T-cell (primary cell): ENCODE measurements around the gene NCLN. TPM values are rescaled to one million over a fixed set of nuclear protein-coding genes. Genes with fewer than 3 reads are reported as not detected.

Experiments
- ATAC-seq, 4 experiments: fragments of 200-7000 bp in 3 of 4; fragments of 150-1000 bp in 1 of 4; cut with Tn5 transposase; replicated peaks in 1 of 4; 1 replicate in 3 of 4; 2 replicates in 1 of 4; pipeline ENCODE4 v1.10.0; 2021; ENCODE audit warnings: moderate library complexity in 3 of 4, mild to moderate bottlenecking in 2 of 4, moderate number of reproducible peaks in 1 of 4
- CTCF ChIA-PET, 2 donors: fragments of 300-600 bp; sonication (Branson Sonifier 250); formaldehyde crosslinking; loops; one replicate each; lab custom pipeline; 2022; ENCODE audit warnings: antibody characterized with exemption in 2 of 2; lab: Charles Lee
- POLR2A ChIA-PET, 2 donors: fragments of 300-600 bp; sonication (Branson Sonifier 250); formaldehyde crosslinking; loops; one replicate each; lab custom pipeline; 2022; ENCODE audit warnings: antibody characterized with exemption in 2 of 2; lab: Charles Lee
- DNase-seq, 35 experiments: peaks; one replicate each; pipeline versions ENCODE4 v3.0.0 to v3.0.0-alpha.2; 2013 to 2023
- H3K27ac ChIP-seq: one replicate; pipeline ENCODE4 v1.5.1; 2013; ENCODE audit warnings: low read length
- H3K27me3 ChIP-seq, 2 experiments: replicated peaks in 1 of 2; 1 replicate in 1 of 2; 2 replicates in 1 of 2; pipeline versions ENCODE4 v1.6.1 to v1.7.0; 2013; ENCODE audit warnings: low read length in 1 of 2, mixed read lengths in 1 of 2; ENCODE audit not compliant: control insufficient read depth in 2 of 2, insufficient read depth in 2 of 2; ENCODE audit errors: extremely low read depth in 1 of 2
- H3K36me3 ChIP-seq, 2 donors: 1 replicate in 1 of 2; 2 replicates in 1 of 2; pipeline versions ENCODE4 v1.6.1 to v1.7.0; 2013; ENCODE audit warnings: low read length in 1 of 2; ENCODE audit not compliant: control insufficient read depth in 2 of 2, insufficient read depth in 1 of 2; ENCODE audit errors: extremely low read depth in 1 of 2
- H3K4me1 ChIP-seq, 2 experiments: 1 replicate in 1 of 2; 2 replicates in 1 of 2; pipeline versions ENCODE4 v1.6.1 to v1.7.0; 2013; ENCODE audit warnings: low read length in 2 of 2, mixed read lengths in 1 of 2; ENCODE audit not compliant: insufficient read depth in 2 of 2, control insufficient read depth in 1 of 2; ENCODE audit errors: extremely low read depth in 1 of 2
- H3K4me3 ChIP-seq, 2 donors: 1 replicate in 1 of 2; 2 replicates in 1 of 2; pipeline versions ENCODE4 v1.5.1 to v1.7.0; 2013; ENCODE audit warnings: mild to moderate bottlenecking in 2 of 2, low read length in 1 of 2, moderate library complexity in 1 of 2; ENCODE audit not compliant: control insufficient read depth in 1 of 2; ENCODE audit errors: extremely low read depth in 1 of 2
- H3K9me3 ChIP-seq: 2 replicates; pipeline ENCODE4 v1.7.0; 2013
- H3K27ac Mint-ChIP-seq, 2 donors: one replicate each; pipeline ENCODE4 v1.8.0; 2020 to 2021; ENCODE audit warnings: mild to moderate bottlenecking in 2 of 2, mixed read lengths in 2 of 2
- H3K27me3 Mint-ChIP-seq, 2 donors: one replicate each; pipeline ENCODE4 v1.8.0; 2021 to 2022; ENCODE audit warnings: mixed read lengths in 2 of 2
- H3K36me3 Mint-ChIP-seq: one replicate; pipeline ENCODE4 v1.8.0; 2021; ENCODE audit warnings: mixed read lengths
- H3K4me1 Mint-ChIP-seq, 3 donors: one replicate each; pipeline ENCODE4 v1.8.0; 2020 to 2022; ENCODE audit warnings: mixed read lengths in 3 of 3, mild to moderate bottlenecking in 1 of 3
- H3K4me3 Mint-ChIP-seq, 3 donors: one replicate each; pipeline ENCODE4 v1.8.0; 2020 to 2022; ENCODE audit warnings: mild to moderate bottlenecking in 3 of 3, mixed read lengths in 3 of 3, moderate library complexity in 3 of 3
- H3K9me3 Mint-ChIP-seq, 3 donors: one replicate each; pipeline ENCODE4 v1.8.0; 2020 to 2022; ENCODE audit warnings: mixed read lengths in 3 of 3
- WGBS: methylation state at CpG from one replicate; pipeline ENCODE4 v1.1.5; 2013; ENCODE audit warnings: missing lambda C conversion rate; ENCODE audit not compliant: insufficient coverage; 5-methylcytosine and 5-hydroxymethylcytosine counted together
- total RNA-seq, 35 experiments: library from RNA in 6 of 35; stranded (reverse) in 6 of 35; fragments of 120-200 nt in 1 of 35; gene quantifications; one replicate each; pipeline versions ENCODE4 v1.2.1 to v1.2.4 and lab custom pipeline; 2013 to 2026

Gene NCLN
- total RNA-seq, 5 donors from 2014 or later (not counting 1 experiment from before 2014, with no cell fraction given): 47.2 to 69.5 (median 61.0) TPM

DNA sequence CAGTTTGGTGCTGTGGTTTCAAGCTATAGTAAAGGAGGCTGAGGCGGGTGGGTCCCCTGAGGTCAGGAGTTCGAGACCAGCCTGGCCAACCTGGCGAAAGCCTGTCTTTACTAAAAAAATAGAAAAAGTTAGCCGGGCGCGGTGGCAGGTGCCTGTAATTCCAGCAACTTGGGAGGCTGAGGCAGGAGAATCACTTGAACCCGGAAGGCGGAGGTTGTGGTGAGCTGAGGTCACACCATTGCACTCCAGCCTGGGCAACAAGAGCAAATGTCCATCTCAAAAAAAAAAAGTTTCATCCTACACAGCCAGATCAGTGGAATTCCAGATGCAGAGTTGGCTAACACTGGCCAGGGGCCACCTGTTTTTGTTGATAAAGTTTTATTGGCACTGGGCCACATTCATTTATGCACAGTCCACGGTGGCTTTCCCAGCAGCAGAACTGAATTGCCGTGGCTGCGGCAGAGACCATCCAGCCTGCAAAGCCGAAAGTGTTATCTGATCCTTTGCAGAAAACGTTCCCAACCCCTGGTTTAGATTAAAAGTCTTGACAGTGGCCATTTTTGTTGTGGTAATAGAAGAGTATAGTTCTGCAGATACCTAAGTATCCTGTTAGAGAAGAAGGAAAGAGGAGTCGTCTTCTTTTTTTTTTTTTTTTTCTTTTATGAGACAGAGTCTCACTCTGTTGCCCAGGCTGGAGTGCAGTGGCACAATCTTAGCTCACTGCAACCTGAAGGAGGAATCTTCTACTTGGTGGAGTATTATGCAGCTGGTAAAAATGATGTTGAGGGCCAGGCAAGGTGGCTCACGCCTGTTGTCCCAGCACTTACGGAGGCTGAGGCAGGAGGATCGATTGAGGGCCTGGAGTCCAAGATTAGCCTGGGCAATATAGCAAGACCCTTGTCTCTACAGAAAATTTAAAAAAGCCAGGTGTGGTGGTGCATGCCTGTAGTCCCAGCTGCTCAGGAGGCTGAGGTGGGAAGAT, 8.7 kb downstream of the NCLN start:
- ATAC-seq: no peak
- Histone ChIP-seq H3K36me3 (peaks cover 0 to 32% of the 10 kb centered on the region in 2 donors), H3K27ac (no peak overlapping the region), H3K9me3 (no peaks in the 10 kb centered on the region), H3K27me3 (no peaks in the 10 kb centered on the region), H3K4me1 (peaks cover 0 to 12% of the 10 kb centered on the region in 2 experiments), H3K4me3 (no peak overlapping the region)
- no peak overlapping the region for H3K4me3 Mint-ChIP-seq
- ChIA-PET CTCF (no interaction called here), POLR2A (no interaction called here)
- H3K9me3 Mint-ChIP-seq: no peaks in the 10 kb centered on the region
- 94% methylated on average over 10 of the region's 17 CpGs for WGBS
- H3K27me3 Mint-ChIP-seq: no peaks in the 10 kb centered on the region
- H3K36me3 Mint-ChIP-seq: peaks cover 17% of the 10 kb centered on the region
- DNase-seq: no peak
- peaks cover 0 to 6% (median 5%) of the 10 kb centered on the region in 3 donors for H3K4me1 Mint-ChIP-seq
- no peak overlapping the region for H3K27ac Mint-ChIP-seq

DNA sequence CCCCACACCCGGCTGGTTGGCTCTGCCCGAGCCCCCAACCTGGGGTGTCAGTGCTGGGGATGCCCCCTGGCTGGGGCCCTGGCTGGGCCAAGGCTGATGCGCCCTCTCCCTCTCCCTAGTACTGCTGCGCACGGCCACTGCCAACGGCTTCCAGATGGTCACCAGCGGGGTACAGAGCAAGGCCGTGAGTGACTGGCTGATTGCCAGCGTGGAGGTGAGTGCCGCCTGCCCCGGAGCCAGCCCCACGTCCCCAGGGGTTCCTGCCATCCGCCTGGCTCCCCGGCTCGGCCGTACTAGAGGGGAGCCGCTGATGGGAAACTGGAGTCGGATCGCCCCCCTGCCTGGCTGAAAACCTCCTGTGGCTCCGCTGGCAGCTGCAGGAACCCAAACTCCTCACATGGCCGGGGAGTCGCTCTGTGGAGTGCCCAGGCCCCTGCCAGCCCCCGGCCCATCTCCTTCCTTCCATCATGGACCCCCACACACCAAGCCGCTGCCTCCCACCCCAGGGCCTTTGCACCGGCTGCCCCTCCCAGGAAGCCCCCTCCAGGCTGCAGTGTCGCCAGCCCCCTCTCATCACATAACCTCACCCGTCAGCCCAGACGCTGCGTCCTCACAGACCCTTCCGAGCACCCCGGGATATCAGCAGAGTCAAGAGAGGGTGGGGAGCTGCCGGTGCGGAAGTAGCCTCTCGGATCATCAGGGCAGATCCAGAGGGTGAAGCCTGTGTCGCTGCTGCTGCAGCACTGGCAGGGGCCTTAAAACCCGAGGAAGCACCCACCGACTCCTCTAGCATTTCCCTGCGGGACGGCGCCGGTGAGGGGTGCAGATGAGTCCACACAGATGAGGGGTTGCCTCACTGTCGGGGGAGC, 10.6 kb downstream of the NCLN start:
- no peak for DNase-seq
- H3K4me3 ChIP-seq: no peak overlapping the region
- H3K36me3 Mint-ChIP-seq: peaks cover 14% of the 10 kb centered on the region
- no peaks in the 10 kb centered on the region for H3K27me3 ChIP-seq
- no peaks in the 10 kb centered on the region for H3K27me3 Mint-ChIP-seq
- WGBS: 94% methylated on average over 36 of the region's 42 CpGs
- H3K4me1 Mint-ChIP-seq: no peaks in the 10 kb centered on the region
- POLR2A ChIA-PET: no interaction called here
- H3K4me3 Mint-ChIP-seq: no peak overlapping the region
- peaks cover 0 to 35% of the 10 kb centered on the region in 2 donors for H3K36me3 ChIP-seq
- H3K9me3 Mint-ChIP-seq: no peaks in the 10 kb centered on the region
- no peaks in the 10 kb centered on the region for H3K9me3 ChIP-seq
- no peak overlapping the region for H3K27ac ChIP-seq
- H3K4me1 ChIP-seq: no peaks in the 10 kb centered on the region
- CTCF ChIA-PET: no interaction called here
- H3K27ac Mint-ChIP-seq: no peak overlapping the region
- no peak for ATAC-seq

DNA sequence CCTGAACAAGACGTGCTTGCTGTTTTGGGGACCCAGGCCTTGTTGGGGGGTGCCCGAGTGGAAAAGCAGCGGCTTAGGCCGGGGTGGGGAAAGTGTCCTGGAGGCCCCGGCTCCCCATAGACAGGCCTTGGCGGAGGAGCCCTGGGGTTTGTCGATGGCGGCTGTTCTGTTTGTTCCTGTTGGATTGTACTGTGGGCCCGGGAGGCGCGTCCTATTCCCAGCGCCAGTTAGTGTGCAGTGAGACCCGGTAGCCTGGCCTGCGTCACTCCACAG, 11.1 kb downstream of the NCLN start:
- Histone ChIP-seq H3K4me1 (no peaks in the 10 kb centered on the region), H3K27ac (no peak overlapping the region), H3K4me3 (no peak overlapping the region), H3K9me3 (no peaks in the 10 kb centered on the region), H3K36me3 (peaks cover 0 to 33% of the 10 kb centered on the region in 2 donors), H3K27me3 (no peaks in the 10 kb centered on the region)
- Mint-ChIP-seq H3K36me3 (peaks cover 14% of the 10 kb centered on the region), H3K4me3 (no peak overlapping the region), H3K4me1 (no peaks in the 10 kb centered on the region), H3K27me3 (no peaks in the 10 kb centered on the region), H3K27ac (no peak overlapping the region), H3K9me3 (no peaks in the 10 kb centered on the region)
- no peak for ATAC-seq
- ChIA-PET CTCF (no interaction called here), POLR2A (no interaction called here)
- WGBS: 98% methylated on average over 14 of the region's 14 CpGs
- DNase-seq: no peak

DNA sequence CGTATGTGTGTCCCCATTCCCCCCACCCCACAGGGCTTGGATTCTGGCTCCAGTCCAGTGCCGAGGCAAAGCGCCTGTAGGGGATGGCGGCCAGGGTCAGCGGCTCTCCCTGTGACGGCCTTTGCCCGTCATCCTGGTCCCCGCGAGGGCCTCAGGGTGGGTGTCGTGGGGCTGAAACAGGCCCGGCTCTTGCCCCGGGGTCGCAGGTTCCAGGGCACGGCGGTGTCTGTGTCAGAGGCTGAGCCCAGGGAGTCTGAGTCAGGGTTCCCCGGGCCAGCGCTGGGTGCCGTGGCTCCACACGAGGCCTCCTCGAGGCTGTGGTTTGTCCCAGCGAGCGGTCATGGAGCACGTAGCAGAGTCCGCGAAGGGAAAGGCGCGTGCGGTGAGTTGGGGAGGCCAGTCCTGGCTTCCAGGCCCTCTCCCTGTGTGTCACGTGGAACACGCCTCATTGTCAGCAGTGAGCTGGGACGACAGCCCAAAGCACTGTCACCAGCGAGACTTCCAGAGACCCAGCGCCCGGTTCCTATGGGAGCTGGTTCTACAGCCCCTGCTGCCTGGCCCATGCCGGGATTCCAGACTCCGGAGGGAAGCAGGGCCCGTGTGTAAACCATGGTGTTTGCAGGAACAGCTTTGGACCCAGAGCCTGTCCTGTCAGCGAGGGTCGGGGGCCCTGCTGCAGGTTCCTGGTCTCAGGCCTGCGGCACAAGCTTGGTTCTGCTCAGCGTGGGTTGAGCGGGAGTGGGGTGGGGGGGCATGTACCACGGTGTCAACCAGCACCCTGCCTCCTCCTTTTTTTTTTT, 13.4 kb downstream of the NCLN start:
- no peak overlapping the region for H3K4me3 ChIP-seq
- POLR2A ChIA-PET: interaction anchor here in 1 of 2 donors (0.6 kb wide), 1 partner anchor 251 kb away, joined by 7 read pairs; no protein-coding TSS in a partner anchor
- 97% methylated on average over 38 of the region's 43 CpGs for WGBS
- no peaks in the 10 kb centered on the region for H3K9me3 Mint-ChIP-seq
- ATAC-seq (no peak), DNase-seq (no peak)
- no peaks in the 10 kb centered on the region for H3K4me1 Mint-ChIP-seq
- no peaks in the 10 kb centered on the region for H3K27me3 Mint-ChIP-seq
- peaks cover 0 to 29% of the 10 kb centered on the region in 2 donors for H3K36me3 ChIP-seq
- no peaks in the 10 kb centered on the region for H3K27me3 ChIP-seq
- H3K36me3 Mint-ChIP-seq: peaks cover 10% of the 10 kb centered on the region
- no peak overlapping the region for H3K27ac ChIP-seq
- H3K9me3 ChIP-seq: no peaks in the 10 kb centered on the region
- no peak overlapping the region for H3K4me3 Mint-ChIP-seq
- H3K27ac Mint-ChIP-seq: no peak overlapping the region
- CTCF ChIA-PET: interaction anchor here in 1 of 2 donors (0.6 kb wide), 1 partner anchor 10 kb away, joined by 3 read pairs; no protein-coding TSS in a partner anchor
- H3K4me1 ChIP-seq: no peaks in the 10 kb centered on the region

DNA sequence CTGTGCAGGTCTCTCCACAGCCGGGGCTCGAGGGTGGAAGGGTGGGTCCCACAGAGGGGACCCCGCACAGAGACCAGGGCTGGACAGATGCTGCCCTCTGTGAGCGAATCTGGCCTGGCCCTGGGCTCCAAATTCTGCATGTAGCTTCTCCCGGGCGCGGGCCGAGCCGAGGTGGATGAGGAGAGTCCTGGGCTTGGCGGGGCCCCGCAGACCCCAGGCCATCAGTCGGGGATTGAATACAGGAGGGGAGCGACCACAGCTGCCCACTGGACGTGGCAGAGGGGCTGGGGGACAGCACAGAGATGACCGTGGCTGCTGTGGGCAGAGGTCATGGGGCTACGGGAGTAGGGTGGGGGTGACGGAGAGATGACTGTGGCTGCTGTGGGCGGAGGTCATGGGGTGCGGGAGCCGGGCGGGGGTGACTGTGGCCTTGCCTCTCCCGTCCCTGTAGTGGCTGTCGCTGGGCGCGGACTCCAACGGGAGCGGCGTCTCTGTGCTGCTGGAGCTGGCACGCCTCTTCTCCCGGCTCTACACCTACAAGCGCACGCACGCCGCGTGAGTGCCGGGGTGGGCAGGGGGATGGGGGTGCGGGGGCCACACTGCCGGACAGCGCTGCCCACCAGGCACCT, 15.5 kb downstream of the NCLN start:
- Mint-ChIP-seq H3K4me3 (no peak overlapping the region), H3K27me3 (no peaks in the 10 kb centered on the region), H3K9me3 (no peaks in the 10 kb centered on the region), H3K36me3 (no peaks in the 10 kb centered on the region), H3K4me1 (no peaks in the 10 kb centered on the region), H3K27ac (no peak overlapping the region)
- no peaks in the 10 kb centered on the region for H3K4me1 ChIP-seq
- H3K36me3 ChIP-seq: peaks cover 0 to 35% of the 10 kb centered on the region in 2 donors
- no peak overlapping the region for H3K4me3 ChIP-seq
- ATAC-seq (no peak), DNase-seq (no peak)
- H3K27me3 ChIP-seq: no peaks in the 10 kb centered on the region
- ChIA-PET POLR2A (no interaction called here), CTCF (no interaction called here)
- 94% methylated on average over 37 of the region's 39 CpGs for WGBS
- H3K27ac ChIP-seq: no peak overlapping the region
- H3K9me3 ChIP-seq: no peaks in the 10 kb centered on the region
